ENCODE data around the gene TGFB2.

DNA sequence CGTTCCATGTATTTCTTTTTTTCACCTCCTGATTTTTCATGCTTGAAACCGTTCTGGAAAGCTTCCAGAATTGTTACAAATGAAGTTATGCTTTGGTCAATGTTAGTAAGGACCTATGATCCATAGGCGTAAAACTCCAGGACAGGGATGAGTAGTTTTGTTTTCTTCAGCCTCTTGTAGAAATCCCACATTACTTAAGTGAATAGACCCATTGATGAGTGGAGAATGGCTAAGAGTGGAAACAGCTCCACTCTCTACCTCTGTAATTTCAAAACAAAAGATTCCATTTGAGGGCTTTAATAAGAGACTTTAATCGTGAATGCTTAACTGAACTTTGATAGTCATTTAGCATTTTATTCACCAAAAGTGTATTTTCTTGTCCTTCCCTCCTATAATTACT, 3.0 kb upstream of the TGFB2 start:
- TF ChIP-seq, protein P1, sequence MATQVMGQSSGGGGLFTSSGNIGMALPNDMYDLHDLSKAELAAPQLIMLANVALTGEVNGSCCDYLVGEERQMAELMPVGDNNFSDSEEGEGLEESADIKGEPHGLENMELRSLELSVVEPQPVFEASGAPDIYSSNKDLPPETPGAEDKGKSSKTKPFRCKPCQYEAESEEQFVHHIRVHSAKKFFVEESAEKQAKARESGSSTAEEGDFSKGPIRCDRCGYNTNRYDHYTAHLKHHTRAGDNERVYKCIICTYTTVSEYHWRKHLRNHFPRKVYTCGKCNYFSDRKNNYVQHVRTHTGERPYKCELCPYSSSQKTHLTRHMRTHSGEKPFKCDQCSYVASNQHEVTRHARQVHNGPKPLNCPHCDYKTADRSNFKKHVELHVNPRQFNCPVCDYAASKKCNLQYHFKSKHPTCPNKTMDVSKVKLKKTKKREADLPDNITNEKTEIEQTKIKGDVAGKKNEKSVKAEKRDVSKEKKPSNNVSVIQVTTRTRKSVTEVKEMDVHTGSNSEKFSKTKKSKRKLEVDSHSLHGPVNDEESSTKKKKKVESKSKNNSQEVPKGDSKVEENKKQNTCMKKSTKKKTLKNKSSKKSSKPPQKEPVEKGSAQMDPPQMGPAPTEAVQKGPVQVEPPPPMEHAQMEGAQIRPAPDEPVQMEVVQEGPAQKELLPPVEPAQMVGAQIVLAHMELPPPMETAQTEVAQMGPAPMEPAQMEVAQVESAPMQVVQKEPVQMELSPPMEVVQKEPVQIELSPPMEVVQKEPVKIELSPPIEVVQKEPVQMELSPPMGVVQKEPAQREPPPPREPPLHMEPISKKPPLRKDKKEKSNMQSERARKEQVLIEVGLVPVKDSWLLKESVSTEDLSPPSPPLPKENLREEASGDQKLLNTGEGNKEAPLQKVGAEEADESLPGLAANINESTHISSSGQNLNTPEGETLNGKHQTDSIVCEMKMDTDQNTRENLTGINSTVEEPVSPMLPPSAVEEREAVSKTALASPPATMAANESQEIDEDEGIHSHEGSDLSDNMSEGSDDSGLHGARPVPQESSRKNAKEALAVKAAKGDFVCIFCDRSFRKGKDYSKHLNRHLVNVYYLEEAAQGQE (IDR thresholded peaks at IDR 0.05), result no peak
- no peak for TF ChIP-seq RAD21 (IDR thresholded peaks at IDR 0.05)
- TF ChIP-seq, protein P2, sequence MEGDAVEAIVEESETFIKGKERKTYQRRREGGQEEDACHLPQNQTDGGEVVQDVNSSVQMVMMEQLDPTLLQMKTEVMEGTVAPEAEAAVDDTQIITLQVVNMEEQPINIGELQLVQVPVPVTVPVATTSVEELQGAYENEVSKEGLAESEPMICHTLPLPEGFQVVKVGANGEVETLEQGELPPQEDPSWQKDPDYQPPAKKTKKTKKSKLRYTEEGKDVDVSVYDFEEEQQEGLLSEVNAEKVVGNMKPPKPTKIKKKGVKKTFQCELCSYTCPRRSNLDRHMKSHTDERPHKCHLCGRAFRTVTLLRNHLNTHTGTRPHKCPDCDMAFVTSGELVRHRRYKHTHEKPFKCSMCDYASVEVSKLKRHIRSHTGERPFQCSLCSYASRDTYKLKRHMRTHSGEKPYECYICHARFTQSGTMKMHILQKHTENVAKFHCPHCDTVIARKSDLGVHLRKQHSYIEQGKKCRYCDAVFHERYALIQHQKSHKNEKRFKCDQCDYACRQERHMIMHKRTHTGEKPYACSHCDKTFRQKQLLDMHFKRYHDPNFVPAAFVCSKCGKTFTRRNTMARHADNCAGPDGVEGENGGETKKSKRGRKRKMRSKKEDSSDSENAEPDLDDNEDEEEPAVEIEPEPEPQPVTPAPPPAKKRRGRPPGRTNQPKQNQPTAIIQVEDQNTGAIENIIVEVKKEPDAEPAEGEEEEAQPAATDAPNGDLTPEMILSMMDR (IDR thresholded peaks at IDR 0.05; ENCODE audit: low read depth, low read length, missing input control), result no peak
- TF ChIP-seq GABPA (IDR thresholded peaks at IDR 0.05 in 1 of 2, conservative IDR thresholded peaks at IDR 0.05 in 1 of 2), result no peak
- no peak for TF ChIP-seq RXRA (IDR thresholded peaks at IDR 0.05)
- TF ChIP-seq, protein P3, sequence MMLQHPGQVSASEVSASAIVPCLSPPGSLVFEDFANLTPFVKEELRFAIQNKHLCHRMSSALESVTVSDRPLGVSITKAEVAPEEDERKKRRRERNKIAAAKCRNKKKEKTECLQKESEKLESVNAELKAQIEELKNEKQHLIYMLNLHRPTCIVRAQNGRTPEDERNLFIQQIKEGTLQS (IDR thresholded peaks at IDR 0.05), result no peak
- TF ChIP-seq JUND (IDR thresholded peaks at IDR 0.05), result no peak
- TF ChIP-seq, protein P4, sequence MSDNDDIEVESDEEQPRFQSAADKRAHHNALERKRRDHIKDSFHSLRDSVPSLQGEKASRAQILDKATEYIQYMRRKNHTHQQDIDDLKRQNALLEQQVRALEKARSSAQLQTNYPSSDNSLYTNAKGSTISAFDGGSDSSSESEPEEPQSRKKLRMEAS (IDR thresholded peaks at IDR 0.05), result no peak
- no peak for TF ChIP-seq YY1 (IDR thresholded peaks at IDR 0.05)
- TF ChIP-seq FOXA1 (IDR thresholded peaks at IDR 0.05), result no peak

Measured in liver (tissue), 3 donors.